HG03139 (cell line): Measurements from ENCODE around the gene CABCOCO1.
"Not testable (repeated sequence)": the region's sequence is repeated elsewhere in the genome, so short reads cannot be mapped to it uniquely, and the experiment has no call there.

Experiments
- ATAC-seq: cut with Tn5 transposase; IDR thresholded peaks from one replicate; pipeline ENCODE4 v1.9.1; 2021; ENCODE audit not compliant: unreplicated experiment

CABCOCO1 gene

GRCh38 chr10:61642150-61642571, 20.6 kb upstream of the CABCOCO1 start:
- ATAC-seq, result no peak

- ATAC-seq, result no peak
Observed at GRCh38 chr10:61642676-61643075, 20.1 kb upstream of the CABCOCO1 start.

- ATAC-seq, result no peak
Observed at GRCh38 chr10:61643316-61643751, 19.4 kb upstream of the CABCOCO1 start.

GRCh38 chr10:61653699-61654098, 9.0 kb upstream of the CABCOCO1 start:
- ATAC-seq, result no peak

- ATAC-seq, result no peak
Observed at GRCh38 chr10:61655335-61655851, 7.3 kb upstream of the CABCOCO1 start.

- no peak for ATAC-seq
Observed at GRCh38 chr10:61663466-61663865, 737 bp downstream of the CABCOCO1 start.

- ATAC-seq, result no peak
Observed at GRCh38 chr10:61664985-61665384, 2.3 kb downstream of the CABCOCO1 start.

- no peak for ATAC-seq
Observed at GRCh38 chr10:61669161-61669725, 6.5 kb downstream of the CABCOCO1 start.

GRCh38 chr10:61669849-61670248, 7.1 kb downstream of the CABCOCO1 start:
- no peak for ATAC-seq

GRCh38 chr10:61673360-61673759, 10.6 kb downstream of the CABCOCO1 start:
- no peak for ATAC-seq

- ATAC-seq, result no peak
Observed at GRCh38 chr10:61682323-61682722, 19.6 kb downstream of the CABCOCO1 start.

GRCh38 chr10:61683319-61683718, 20.6 kb downstream of the CABCOCO1 start:
- no peak for ATAC-seq

GRCh38 chr10:61684894-61685507, 22.3 kb downstream of the CABCOCO1 start:
- ATAC-seq, result no peak

- no peak for ATAC-seq
Observed at GRCh38 chr10:61688551-61689308, 26.0 kb downstream of the CABCOCO1 start.

- ATAC-seq, result not testable (repeated sequence)
Observed at GRCh38 chr10:61691667-61692066, 28.9 kb downstream of the CABCOCO1 start.

- no peak for ATAC-seq
Observed at GRCh38 chr10:61692447-61693010, 29.8 kb downstream of the CABCOCO1 start.

- ATAC-seq, result no peak
Observed at GRCh38 chr10:61698968-61699655, 36.4 kb downstream of the CABCOCO1 start.

- no peak for ATAC-seq
Observed at GRCh38 chr10:61701055-61701705, 38.5 kb downstream of the CABCOCO1 start.

- no peak for ATAC-seq
Observed at GRCh38 chr10:61701706-61702105, 39.0 kb downstream of the CABCOCO1 start.

GRCh38 chr10:61702584-61702983, 39.9 kb downstream of the CABCOCO1 start:
- ATAC-seq, result no peak
